ENCODE results near the gene FRMD1. TPM values are rescaled to one million over a fixed set of nuclear protein-coding genes. Genes with fewer than 3 reads are reported as not detected.

Gene FRMD1
- total RNA-seq, 1 experiment from 2014 or later, result 0.57 TPM

GRCh38 chr6:168095171-168095691, 16.2 kb upstream of the FRMD1 start:
- Mint-ChIP-seq H3K27ac (no peak overlapping the region), H3K4me3 (no peak overlapping the region), H3K27me3 (ENCODE audit: low read depth) (peaks cover under 1% of the 10 kb centered on the region), H3K9me3 (0 out of 2 replicates have a peak, but pooled peaks cover 4% of the 10 kb centered on the region), H3K36me3 (no peaks in the 10 kb centered on the region), H3K4me1 (peaks cover 16% of the 10 kb centered on the region)
- ATAC-seq (no peak), DNase-seq (ENCODE audit: low spot score) (no peak)
- ChIA-PET POLR2A (no interaction called here), CTCF (interaction anchor here (1.1 kb wide), 1 partner anchor 37 kb away, joined by 4 read pairs; no protein-coding TSS in a partner anchor)
- TF ChIP-seq IRF1 (CRISPR knock-in tag; IDR thresholded peaks at IDR 0.05), result no peak
- TF ChIP-seq ATF1 (CRISPR knock-in tag; IDR thresholded peaks at IDR 0.05), result no peak
- TF ChIP-seq USF1 (CRISPR knock-in tag; IDR thresholded peaks at IDR 0.05), result no peak
- no peak for TF ChIP-seq SMAD4 (CRISPR knock-in tag; IDR thresholded peaks at IDR 0.05)
- TF ChIP-seq IRF2 (CRISPR knock-in tag; IDR thresholded peaks at IDR 0.05; ENCODE audit: borderline replicate concordance, low read depth), result no peak
- no peak for TF ChIP-seq HMGXB4 (CRISPR knock-in tag; IDR thresholded peaks at IDR 0.05)
- TF ChIP-seq RORB (CRISPR knock-in tag; IDR thresholded peaks at IDR 0.05), result no peak
- TF ChIP-seq AR (CRISPR knock-in tag; IDR thresholded peaks at IDR 0.05), result no peak
- no peak for TF ChIP-seq ZMAT4 (CRISPR knock-in tag; IDR thresholded peaks at IDR 0.05)
- TF ChIP-seq E2F1 (CRISPR knock-in tag; IDR thresholded peaks at IDR 0.05), result no peak
- no peak for TF ChIP-seq E2F4 (CRISPR knock-in tag; IDR thresholded peaks at IDR 0.05; ENCODE audit: borderline replicate concordance, low read depth)
- no peak for TF ChIP-seq ZNF396 (CRISPR knock-in tag; IDR thresholded peaks at IDR 0.05; ENCODE audit: borderline replicate concordance)
- no peak for TF ChIP-seq ZNF121 (CRISPR knock-in tag; IDR thresholded peaks at IDR 0.05)
- no peak for TF ChIP-seq ETV6 (CRISPR knock-in tag; IDR thresholded peaks at IDR 0.05)

- CTCF ChIA-PET, result interaction anchor here (1.0 kb wide), 1 partner anchor 9 kb away, joined by 3 read pairs; no protein-coding TSS in a partner anchor
- H3K4me1 Mint-ChIP-seq, result peaks cover 21% of the 10 kb centered on the region
- DNase-seq (ENCODE audit: low spot score) (no peak), ATAC-seq (no peak)
- no peak overlapping the region for H3K27ac Mint-ChIP-seq
- no peak overlapping the region for H3K4me3 Mint-ChIP-seq
- H3K36me3 Mint-ChIP-seq, result no peaks in the 10 kb centered on the region
- POLR2A ChIA-PET, result no interaction called here
- H3K9me3 Mint-ChIP-seq, result 0 out of 2 replicates have a peak, but pooled peaks cover 4% of the 10 kb centered on the region
- no peaks in the 10 kb centered on the region for H3K27me3 Mint-ChIP-seq (ENCODE audit: low read depth)
- TF ChIP-seq NFE2L1 (CRISPR knock-in tag; IDR thresholded peaks at IDR 0.05) (no peak), GRHL2 (CRISPR knock-in tag; IDR thresholded peaks at IDR 0.05; ENCODE audit: insufficient replicate concordance, severe bottlenecking) (no peak), TP53 (CRISPR knock-in tag; IDR thresholded peaks at IDR 0.05) (no peak), PRDM15 (CRISPR knock-in tag; IDR thresholded peaks at IDR 0.05) (no peak), PRRX2 (CRISPR knock-in tag; IDR thresholded peaks at IDR 0.05) (no peak), ZNF425 (CRISPR knock-in tag; conservative IDR thresholded peaks at IDR 0.05) (no peak), ELF4 (CRISPR knock-in tag; IDR thresholded peaks at IDR 0.05; ENCODE audit: low read depth) (no peak)
These were observed 14.6 kb upstream of the FRMD1 start for GRCh38 chr6:168093634-168094033.
